H54 (cell line): Measurements from ENCODE around the gene FAM83C.

ENCODE experiments used
- DNase-seq: peaks from one replicate; pipeline ENCODE4 v3.0.0; 2011; ENCODE audit warnings: low spot score, mixed read lengths; ENCODE audit not compliant: insufficient read length
- FAIRE-seq: peaks from 3 replicates; lab custom pipeline; 2011; peaks lifted over from hg19 to GRCh38; lab: Jason Lieb, UNC
- POLR2A ChIP-seq: IDR thresholded peaks from 2 replicates; pipeline ENCODE4 v1.6.1; 2011; ENCODE audit warnings: low read depth, mild to moderate bottlenecking, low read length

Gene FAM83C

DNA sequence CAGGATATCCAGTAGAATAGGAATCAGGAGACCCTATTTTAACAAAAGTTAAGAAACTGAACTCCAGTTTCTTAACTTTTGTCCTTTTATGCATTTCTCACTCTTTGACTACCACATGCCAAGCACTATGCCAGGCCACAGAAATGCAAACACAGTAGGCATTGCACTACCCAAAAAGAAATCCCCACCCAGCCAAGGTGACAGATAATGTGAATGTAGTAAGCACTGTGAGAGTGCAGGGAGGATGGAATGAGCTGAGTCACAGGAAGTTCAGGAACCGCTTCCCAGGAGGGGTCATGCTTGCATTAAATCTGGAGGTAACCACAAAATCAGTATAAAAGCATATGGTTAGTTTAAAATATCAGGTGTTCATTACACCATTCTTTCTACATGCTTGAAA is 20.1 kb upstream of the FAM83C start:
- peak; percentile 20 for FAIRE-seq
- no peak for TF ChIP-seq POLR2A
- DNase-seq = no peak

- no peak for FAIRE-seq
- no peak for TF ChIP-seq POLR2A
- no peak for DNase-seq
These were observed 19.6 kb upstream of the FAM83C start for GRCh38 chr20:35311822-35312221.

GRCh38 chr20:35311409-35311808 is 19.2 kb upstream of the FAM83C start:
- no peak for DNase-seq
- TF ChIP-seq POLR2A = no peak
- no peak for FAIRE-seq

DNA sequence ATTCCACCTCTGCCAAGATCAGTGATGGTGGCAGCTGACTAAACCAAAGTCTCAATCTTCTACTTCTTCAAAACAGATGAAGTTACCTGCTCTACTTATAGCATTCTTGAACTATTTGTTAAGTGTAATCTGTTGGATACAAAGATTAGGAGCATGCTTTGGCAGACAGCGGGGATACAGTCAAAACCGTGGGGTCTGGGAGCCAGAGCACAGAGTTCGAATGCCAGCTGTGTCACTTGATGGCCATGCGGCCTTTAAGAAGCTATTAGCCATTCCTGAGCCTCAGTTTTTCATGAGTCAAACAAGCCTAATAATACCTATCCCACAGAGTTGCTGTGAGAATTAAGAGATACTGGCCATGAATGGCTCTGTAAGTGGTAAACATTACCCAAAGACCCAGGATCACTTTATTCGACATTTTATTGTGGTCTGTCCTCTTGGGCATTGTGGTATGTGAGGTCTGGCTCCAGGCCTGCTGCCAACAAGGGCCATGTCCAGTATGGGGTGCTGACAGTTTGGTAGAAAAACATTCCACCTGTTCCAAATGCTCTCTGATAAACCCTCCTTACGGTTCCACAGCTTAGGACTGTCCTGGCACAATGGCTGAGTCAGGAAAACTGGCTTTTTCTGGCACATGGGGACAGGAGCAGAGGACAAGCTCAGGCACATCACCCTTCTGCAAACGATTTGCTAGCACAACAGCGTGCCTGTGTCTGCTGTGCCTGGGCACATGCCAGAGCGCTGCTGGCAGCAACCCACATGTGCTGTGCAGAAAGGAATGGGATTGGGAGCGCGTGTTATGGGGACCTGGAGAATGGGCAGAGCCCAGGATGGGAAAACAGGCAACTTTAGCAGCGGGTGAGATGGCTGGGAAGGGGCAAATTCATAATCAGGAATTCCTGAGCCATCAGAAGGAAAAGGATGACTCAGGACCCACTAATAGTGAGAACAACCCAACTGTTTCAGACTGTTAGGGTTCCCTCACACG is 15.7 kb upstream of the FAM83C start:
- DNase-seq (no peak), FAIRE-seq (no peak)
- TF ChIP-seq POLR2A = peak; percentile 33; the same call in 1 of the 2 replicates

DNA sequence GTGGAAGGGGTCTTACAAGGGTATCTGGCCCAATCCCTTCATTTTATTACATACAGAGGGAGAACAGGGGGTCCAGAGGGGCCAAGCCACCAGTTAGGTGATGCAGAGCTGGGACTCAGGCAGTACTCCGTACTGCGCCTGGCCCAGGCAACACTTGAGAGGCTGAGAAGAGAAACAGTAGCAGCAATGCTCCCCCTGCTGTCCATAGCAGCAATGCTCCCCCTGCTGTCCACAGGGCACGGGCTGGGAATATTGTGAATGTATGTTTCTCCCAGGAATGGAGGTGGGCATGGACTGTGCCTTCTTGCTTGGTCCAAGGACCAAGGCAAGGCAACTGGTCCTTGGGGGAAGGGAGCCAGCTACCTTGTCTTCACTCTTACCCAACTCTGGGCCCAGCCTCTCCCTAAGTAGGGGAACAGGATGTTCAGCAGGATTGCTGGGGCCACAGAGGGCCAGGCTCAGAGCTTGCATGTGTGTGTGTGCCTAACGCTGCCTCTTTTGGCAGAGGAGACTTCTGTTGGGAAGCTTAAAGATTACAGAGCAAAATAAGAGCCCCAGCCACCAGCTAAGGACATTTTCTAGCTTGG is 14.8 kb upstream of the FAM83C start:
- no peak for DNase-seq
- FAIRE-seq = no peak
- no peak for TF ChIP-seq POLR2A

GRCh38 chr20:35305682-35306556 is 13.7 kb upstream of the FAM83C start:
- FAIRE-seq (no peak), DNase-seq (peak; percentile 87)
- TF ChIP-seq POLR2A = no peak

DNA sequence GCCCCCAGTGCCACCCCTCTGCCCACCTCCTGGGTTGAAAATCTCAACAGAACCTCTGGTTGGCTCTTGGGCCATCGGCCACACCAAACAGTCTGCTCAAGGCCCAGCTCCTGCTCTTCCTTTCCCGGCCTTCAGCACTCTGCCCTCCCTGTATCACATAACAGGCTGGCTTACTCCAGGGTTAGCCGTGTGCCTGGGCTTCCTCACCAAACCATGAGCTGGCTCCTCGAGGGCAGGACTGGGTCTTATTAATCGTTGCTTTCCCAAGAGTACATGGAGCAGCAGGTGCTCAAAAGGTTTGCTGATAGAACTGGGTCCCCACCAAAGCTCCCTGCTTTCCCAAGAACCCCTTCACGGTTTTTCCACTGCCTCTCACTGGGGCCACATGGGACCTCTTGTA is 12.7 kb upstream of the FAM83C start:
- FAIRE-seq = no peak
- no peak for TF ChIP-seq POLR2A

DNA sequence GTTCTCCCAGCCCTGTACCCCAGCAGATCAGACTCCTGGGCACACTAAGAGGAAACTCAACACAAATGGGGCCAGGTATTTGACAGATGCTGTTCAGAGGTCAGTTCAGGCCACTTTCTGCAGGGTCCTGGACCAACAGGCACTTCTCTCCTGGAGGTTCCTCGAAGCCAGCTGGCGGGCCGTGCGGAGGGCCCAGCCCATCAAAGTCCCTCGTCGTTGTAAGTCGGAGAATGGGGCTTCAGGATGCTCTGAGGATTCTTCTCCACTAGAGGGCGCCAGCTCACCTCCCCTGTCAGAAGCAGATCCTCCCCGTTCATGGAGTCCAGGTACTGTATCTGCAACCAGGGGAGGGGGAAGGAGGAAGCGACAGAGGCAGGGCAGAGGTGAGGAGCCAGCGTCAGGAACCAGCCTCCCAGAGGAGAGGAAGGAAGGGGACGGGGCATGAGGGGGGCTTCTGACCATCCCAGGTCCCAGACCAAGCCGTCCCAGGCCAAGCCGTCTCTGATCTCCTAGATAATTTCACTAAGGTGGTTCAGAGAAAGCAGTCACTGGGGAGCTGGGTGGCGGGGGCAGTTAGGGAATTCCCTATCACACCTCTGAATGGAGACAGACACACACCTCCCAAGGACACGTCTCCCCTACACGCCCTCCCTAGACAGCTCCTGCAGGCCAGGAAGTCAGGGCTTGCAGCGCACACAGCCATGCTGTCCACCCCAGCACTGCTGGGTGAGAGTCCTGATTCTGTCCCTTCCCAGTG is 11.7 kb upstream of the FAM83C start:
- TF ChIP-seq POLR2A = no peak
- FAIRE-seq (no peak), DNase-seq (no peak)

More for the DNA sequence above, 12.7 kb upstream of the FAM83C start:
- no peak for DNase-seq

DNA sequence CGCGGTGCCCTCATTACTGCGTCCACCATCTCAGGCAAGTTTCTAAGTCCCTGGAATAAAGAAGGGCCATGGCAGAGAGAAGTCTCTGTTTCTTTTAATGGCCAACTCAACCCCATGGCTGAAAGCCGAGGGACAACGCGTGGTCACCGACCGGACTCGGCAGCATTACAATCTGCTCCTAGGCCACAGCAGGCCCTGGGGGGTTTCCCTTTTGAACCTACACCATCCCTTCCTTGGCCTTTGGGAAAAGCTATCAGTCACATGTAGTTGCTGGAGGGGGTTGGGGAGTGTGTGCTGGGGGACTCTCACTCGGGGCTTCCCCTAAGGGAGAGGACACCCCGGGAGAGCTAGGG is 11.1 kb upstream of the FAM83C start:
- no peak for DNase-seq
- FAIRE-seq = no peak
- no peak for TF ChIP-seq POLR2A

DNA sequence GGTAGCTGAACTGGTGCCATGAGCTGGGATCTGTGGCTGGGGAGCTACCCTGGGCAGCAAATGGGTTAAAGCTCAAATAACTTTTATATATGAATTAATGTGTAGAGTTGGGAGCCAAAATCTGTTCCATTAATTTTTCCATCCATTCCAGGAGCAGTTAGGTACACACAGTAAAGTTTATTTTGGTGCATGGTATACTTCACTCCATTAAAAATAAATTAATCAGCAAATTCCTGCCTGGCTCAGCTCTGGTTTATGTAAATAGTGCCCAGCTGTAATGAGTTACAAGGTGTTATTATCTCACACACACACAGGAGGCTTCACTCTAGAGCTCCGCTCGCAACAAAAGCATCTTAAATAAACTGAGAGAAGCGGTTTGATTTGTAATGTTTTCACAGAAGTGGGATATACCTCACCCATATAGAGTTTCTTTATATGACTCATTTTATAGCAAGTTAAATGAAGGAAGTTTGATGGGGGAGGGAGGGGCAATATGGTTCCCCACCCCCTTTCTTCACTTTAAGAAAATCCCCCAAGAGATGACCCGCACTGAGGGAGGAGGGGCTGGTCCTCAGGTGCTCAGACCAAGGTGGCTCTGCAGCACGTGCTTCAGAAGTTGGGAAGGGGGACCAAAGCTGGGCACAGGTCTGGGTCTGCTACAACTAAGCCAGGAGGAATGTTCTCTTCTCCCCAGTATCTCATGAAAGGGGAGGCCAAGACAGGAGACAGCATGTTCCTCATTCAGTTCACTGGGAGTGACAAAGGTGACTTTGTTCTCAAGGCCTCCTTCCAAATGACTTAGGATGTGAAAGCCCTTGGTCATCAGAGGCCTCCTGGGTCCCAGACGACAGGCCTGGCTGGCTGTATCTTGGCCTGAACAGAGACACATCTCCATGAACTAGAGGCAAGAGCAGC is 10.5 kb upstream of the FAM83C start:
- FAIRE-seq (no peak), DNase-seq (no peak)
- TF ChIP-seq POLR2A = no peak

- no peak for TF ChIP-seq POLR2A
- no peak for FAIRE-seq
- no peak for DNase-seq
These were observed 9.2 kb upstream of the FAM83C start for GRCh38 chr20:35301426-35301825.
